ENCODE results near the gene LPAR3.

Gene LPAR3

DNA sequence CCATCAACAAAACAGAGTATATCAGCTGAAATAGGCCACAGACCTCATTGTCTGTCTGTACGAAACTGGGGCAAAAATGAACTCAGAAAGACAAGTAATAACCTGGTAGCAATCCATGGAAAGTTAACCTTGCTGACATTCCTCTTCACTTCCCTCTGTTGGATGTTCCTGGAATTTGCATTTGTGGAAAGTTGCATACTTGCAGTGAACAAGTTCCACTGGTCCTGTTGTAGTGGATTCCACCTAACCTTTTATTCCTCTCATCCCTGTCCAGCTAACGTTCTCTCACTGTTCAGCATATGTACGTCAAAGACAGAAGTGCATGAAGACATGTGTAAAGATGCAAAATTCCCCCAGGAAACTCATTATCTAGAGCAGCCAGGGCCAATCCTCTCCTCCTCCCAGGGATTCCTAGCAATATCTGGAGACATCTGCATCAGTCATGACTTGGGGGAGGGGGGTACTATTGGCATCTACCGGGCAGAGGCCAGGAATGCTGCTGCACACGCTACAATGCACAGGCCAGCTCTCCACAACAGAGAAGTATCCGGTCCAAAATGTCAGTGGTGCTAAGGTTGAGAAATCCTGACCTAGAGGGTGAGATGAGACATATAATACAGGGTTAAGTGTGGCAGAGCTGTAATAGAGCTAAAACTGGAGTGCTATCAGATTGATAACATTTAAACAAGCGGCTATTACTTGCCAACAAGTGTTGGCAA lies 8.2 kb downstream of the LPAR3 start:
- no peak overlapping the region for H2BK15ac ChIP-seq (replicated peaks; ENCODE audit: low read depth)
- no peak overlapping the region for H3K4ac ChIP-seq (ENCODE audit: low read depth, low read length)
- no peak overlapping the region for H3K4me2 ChIP-seq (ENCODE audit: low read length)
- no peak overlapping the region for H3K4me3 ChIP-seq (ENCODE audit: low read length)
- H3K18ac ChIP-seq (ENCODE audit: low read length): no peak overlapping the region
- H2BK5ac ChIP-seq (ENCODE audit: low read length): no peak overlapping the region
- no peak overlapping the region for H2AK5ac ChIP-seq (ENCODE audit: low read length)
- no peak overlapping the region for H3K27ac ChIP-seq (ENCODE audit: low read depth, low read length)
- no peak for DNase-seq
- H3K79me1 ChIP-seq (ENCODE audit: low read length): no peaks in the 10 kb centered on the region
- H3K9ac ChIP-seq (ENCODE audit: low read length): no peak overlapping the region
- no peak overlapping the region for H4K5ac ChIP-seq (ENCODE audit: low read length)
- H3K27me3 ChIP-seq (ENCODE audit: insufficient read depth, low read length, poor library complexity): no peaks in the 10 kb centered on the region
- H3K79me2 ChIP-seq (ENCODE audit: control insufficient read depth, insufficient read depth, low read length): no peaks in the 10 kb centered on the region
- no peaks in the 10 kb centered on the region for H3K36me3 ChIP-seq (ENCODE audit: control insufficient read depth, insufficient read depth, low read length)
- WGBS (ENCODE audit: extremely low coverage, insufficient coverage, low lambda C conversion rate): no CpG with 5 or more reads among the region's 7 CpGs
- no peak overlapping the region for H3K23ac ChIP-seq (ENCODE audit: low read length)
- no peak overlapping the region for H2BK120ac ChIP-seq (ENCODE audit: low read depth, low read length)
- no peak overlapping the region for H4K8ac ChIP-seq (ENCODE audit: low read depth, low read length)
- H3K4me1 ChIP-seq (ENCODE audit: control insufficient read depth, low read depth, low read length): no peaks in the 10 kb centered on the region
- H3K56ac ChIP-seq (ENCODE audit: low read length): no peak overlapping the region

DNA sequence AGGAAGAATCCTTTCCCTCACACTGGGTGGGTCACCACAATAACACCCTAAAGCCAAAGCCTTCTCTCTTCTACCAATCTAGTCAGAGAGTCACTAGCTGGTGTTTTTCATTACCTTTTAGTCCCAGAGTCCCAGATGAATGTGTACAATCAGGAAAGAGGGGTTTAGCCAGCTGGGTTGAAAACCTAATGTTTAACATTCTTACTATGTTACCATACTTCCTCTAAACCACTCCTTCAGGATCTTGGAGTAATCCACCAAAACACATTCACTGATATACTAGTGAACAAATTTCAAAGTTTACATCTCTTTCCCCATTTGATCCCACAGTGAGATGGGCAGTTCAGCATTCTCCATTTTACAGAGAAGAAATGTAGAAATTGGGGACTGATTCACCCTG lies 9.7 kb downstream of the LPAR3 start:
- Histone ChIP-seq H2BK120ac (ENCODE audit: low read depth, low read length) (no peak overlapping the region), H3K56ac (ENCODE audit: low read length) (no peak overlapping the region), H3K9ac (ENCODE audit: low read length) (no peak overlapping the region), H3K18ac (ENCODE audit: low read length) (no peak overlapping the region), H2BK5ac (ENCODE audit: low read length) (no peak overlapping the region), H3K4me1 (ENCODE audit: control insufficient read depth, low read depth, low read length) (no peaks in the 10 kb centered on the region), H3K4me2 (ENCODE audit: low read length) (no peak overlapping the region), H3K27me3 (ENCODE audit: insufficient read depth, low read length, poor library complexity) (no peaks in the 10 kb centered on the region), H3K4ac (ENCODE audit: low read depth, low read length) (no peak overlapping the region), H2BK15ac (replicated peaks; ENCODE audit: low read depth) (no peak overlapping the region), H3K23ac (ENCODE audit: low read length) (no peak overlapping the region), H3K36me3 (ENCODE audit: control insufficient read depth, insufficient read depth, low read length) (no peaks in the 10 kb centered on the region), H4K8ac (ENCODE audit: low read depth, low read length) (no peak overlapping the region), H4K5ac (ENCODE audit: low read length) (no peak overlapping the region), H3K4me3 (ENCODE audit: low read length) (no peak overlapping the region), H3K27ac (ENCODE audit: low read depth, low read length) (no peak overlapping the region), H3K79me1 (ENCODE audit: low read length) (no peaks in the 10 kb centered on the region), H3K79me2 (ENCODE audit: control insufficient read depth, insufficient read depth, low read length) (no peaks in the 10 kb centered on the region), H2AK5ac (ENCODE audit: low read length) (no peak overlapping the region)
- no peak for DNase-seq

DNA sequence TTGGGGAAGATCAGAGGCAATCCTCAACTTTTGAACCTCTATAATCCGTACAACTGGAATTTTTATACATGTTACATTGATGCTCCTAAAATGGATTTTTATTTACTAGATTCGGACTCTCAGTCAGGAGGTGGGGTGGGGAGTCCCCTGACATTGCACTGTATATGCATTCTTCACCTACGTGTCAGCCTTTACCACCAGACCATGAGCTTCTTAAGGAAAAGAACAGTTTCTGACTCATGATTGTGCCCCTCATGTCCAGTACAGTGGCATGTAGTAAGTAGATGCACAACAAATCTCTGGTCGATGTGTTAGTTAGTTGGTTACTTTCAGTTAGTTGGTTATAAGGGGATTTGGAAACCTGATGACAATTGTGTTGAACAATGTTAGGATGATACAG lies 15.4 kb downstream of the LPAR3 start:
- Histone ChIP-seq H3K79me2 (ENCODE audit: control insufficient read depth, insufficient read depth, low read length) (no peaks in the 10 kb centered on the region), H4K8ac (ENCODE audit: low read depth, low read length) (no peak overlapping the region), H3K9ac (ENCODE audit: low read length) (no peak overlapping the region), H3K27me3 (ENCODE audit: insufficient read depth, low read length, poor library complexity) (no peaks in the 10 kb centered on the region), H3K4me2 (ENCODE audit: low read length) (no peak overlapping the region), H3K23ac (ENCODE audit: low read length) (no peak overlapping the region), H3K36me3 (ENCODE audit: control insufficient read depth, insufficient read depth, low read length) (no peaks in the 10 kb centered on the region), H2BK15ac (replicated peaks; ENCODE audit: low read depth) (no peak overlapping the region), H2AK5ac (ENCODE audit: low read length) (no peak overlapping the region), H4K5ac (ENCODE audit: low read length) (no peak overlapping the region), H3K4me3 (ENCODE audit: low read length) (no peak overlapping the region), H2BK5ac (ENCODE audit: low read length) (no peak overlapping the region), H3K27ac (ENCODE audit: low read depth, low read length) (no peak overlapping the region), H2BK120ac (ENCODE audit: low read depth, low read length) (no peak overlapping the region), H3K18ac (ENCODE audit: low read length) (no peak overlapping the region), H3K4me1 (ENCODE audit: control insufficient read depth, low read depth, low read length) (no peaks in the 10 kb centered on the region), H3K56ac (ENCODE audit: low read length) (no peak overlapping the region), H3K4ac (ENCODE audit: low read depth, low read length) (no peak overlapping the region), H3K79me1 (ENCODE audit: low read length) (no peaks in the 10 kb centered on the region)
- WGBS (ENCODE audit: extremely low coverage, insufficient coverage, low lambda C conversion rate): no CpG with 5 or more reads among the region's 4 CpGs
- no peak for DNase-seq

DNA sequence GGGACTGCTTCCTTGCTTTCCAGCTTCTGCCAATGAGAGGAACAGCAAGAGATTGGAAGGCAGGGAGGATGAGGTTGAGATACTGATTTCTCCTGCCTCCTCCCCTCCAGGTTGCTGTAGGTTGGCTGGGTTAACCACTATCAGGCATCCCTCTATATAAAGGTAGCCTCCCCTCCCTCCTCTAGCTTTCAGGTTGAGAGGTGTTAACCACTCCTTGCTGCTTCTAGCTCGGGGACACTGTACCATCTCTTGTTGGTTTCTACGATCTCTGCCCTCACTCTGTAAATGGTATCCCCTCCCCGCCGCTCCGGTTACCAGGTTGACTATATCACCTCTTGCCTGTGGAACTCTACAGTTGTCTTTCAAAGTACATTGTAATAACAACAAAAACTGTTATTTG lies 16.7 kb downstream of the LPAR3 start:
- H4K8ac ChIP-seq (ENCODE audit: low read depth, low read length): no peak overlapping the region
- H3K27me3 ChIP-seq (ENCODE audit: insufficient read depth, low read length, poor library complexity): no peaks in the 10 kb centered on the region
- no peak overlapping the region for H2BK120ac ChIP-seq (ENCODE audit: low read depth, low read length)
- no peak overlapping the region for H3K56ac ChIP-seq (ENCODE audit: low read length)
- no peaks in the 10 kb centered on the region for H3K79me2 ChIP-seq (ENCODE audit: control insufficient read depth, insufficient read depth, low read length)
- no peak overlapping the region for H3K18ac ChIP-seq (ENCODE audit: low read length)
- no peaks in the 10 kb centered on the region for H3K36me3 ChIP-seq (ENCODE audit: control insufficient read depth, insufficient read depth, low read length)
- no peak overlapping the region for H3K23ac ChIP-seq (ENCODE audit: low read length)
- no peak overlapping the region for H3K4me3 ChIP-seq (ENCODE audit: low read length)
- H3K4ac ChIP-seq (ENCODE audit: low read depth, low read length): no peak overlapping the region
- no peak overlapping the region for H3K9ac ChIP-seq (ENCODE audit: low read length)
- no peak overlapping the region for H3K4me2 ChIP-seq (ENCODE audit: low read length)
- H3K27ac ChIP-seq (ENCODE audit: low read depth, low read length): no peak overlapping the region
- H3K79me1 ChIP-seq (ENCODE audit: low read length): no peaks in the 10 kb centered on the region
- no peak overlapping the region for H4K5ac ChIP-seq (ENCODE audit: low read length)
- no peak overlapping the region for H2AK5ac ChIP-seq (ENCODE audit: low read length)
- no peaks in the 10 kb centered on the region for H3K4me1 ChIP-seq (ENCODE audit: control insufficient read depth, low read depth, low read length)
- no peak overlapping the region for H2BK15ac ChIP-seq (replicated peaks; ENCODE audit: low read depth)
- no CpG with 5 or more reads among the region's 5 CpGs for WGBS (ENCODE audit: extremely low coverage, insufficient coverage, low lambda C conversion rate)
- DNase-seq: no peak
- H2BK5ac ChIP-seq (ENCODE audit: low read length): no peak overlapping the region

DNA sequence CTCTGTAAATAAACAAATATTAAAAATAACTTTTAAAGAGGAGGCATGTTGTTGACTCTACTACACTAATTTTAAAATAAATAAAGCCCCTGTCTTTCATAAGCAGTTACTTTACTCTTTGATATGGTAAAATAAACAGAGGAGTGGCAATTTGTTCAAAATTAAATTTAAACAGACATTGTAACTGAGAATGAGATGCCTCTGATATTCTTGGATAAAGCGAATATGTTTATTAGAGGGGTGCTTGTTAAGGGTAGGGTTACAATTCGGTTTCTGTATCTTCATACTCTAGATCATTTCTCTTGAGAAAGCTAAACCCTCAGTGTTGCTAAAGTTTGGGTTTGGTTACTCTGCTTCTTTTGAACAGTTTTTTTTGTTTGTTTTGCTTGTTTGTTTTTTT lies 19.6 kb downstream of the LPAR3 start:
- Histone ChIP-seq H3K56ac (ENCODE audit: low read length) (no peak overlapping the region), H3K27me3 (ENCODE audit: insufficient read depth, low read length, poor library complexity) (no peaks in the 10 kb centered on the region), H2BK15ac (replicated peaks; ENCODE audit: low read depth) (no peak overlapping the region), H3K4me3 (ENCODE audit: low read length) (no peak overlapping the region), H3K27ac (ENCODE audit: low read depth, low read length) (no peak overlapping the region), H2AK5ac (ENCODE audit: low read length) (no peak overlapping the region), H3K4me2 (ENCODE audit: low read length) (no peak overlapping the region), H3K23ac (ENCODE audit: low read length) (no peak overlapping the region), H3K79me1 (ENCODE audit: low read length) (no peaks in the 10 kb centered on the region), H3K9ac (ENCODE audit: low read length) (no peak overlapping the region), H2BK5ac (ENCODE audit: low read length) (no peak overlapping the region), H4K8ac (ENCODE audit: low read depth, low read length) (no peak overlapping the region), H2BK120ac (ENCODE audit: low read depth, low read length) (no peak overlapping the region), H3K79me2 (ENCODE audit: control insufficient read depth, insufficient read depth, low read length) (no peaks in the 10 kb centered on the region), H3K36me3 (ENCODE audit: control insufficient read depth, insufficient read depth, low read length) (no peaks in the 10 kb centered on the region), H3K18ac (ENCODE audit: low read length) (no peak overlapping the region), H3K4me1 (ENCODE audit: control insufficient read depth, low read depth, low read length) (no peaks in the 10 kb centered on the region), H4K5ac (ENCODE audit: low read length) (no peak overlapping the region), H3K4ac (ENCODE audit: low read depth, low read length) (no peak overlapping the region)
- no peak for DNase-seq
- no CpG with 5 or more reads among the region's 2 CpGs for WGBS (ENCODE audit: extremely low coverage, insufficient coverage, low lambda C conversion rate)

DNA sequence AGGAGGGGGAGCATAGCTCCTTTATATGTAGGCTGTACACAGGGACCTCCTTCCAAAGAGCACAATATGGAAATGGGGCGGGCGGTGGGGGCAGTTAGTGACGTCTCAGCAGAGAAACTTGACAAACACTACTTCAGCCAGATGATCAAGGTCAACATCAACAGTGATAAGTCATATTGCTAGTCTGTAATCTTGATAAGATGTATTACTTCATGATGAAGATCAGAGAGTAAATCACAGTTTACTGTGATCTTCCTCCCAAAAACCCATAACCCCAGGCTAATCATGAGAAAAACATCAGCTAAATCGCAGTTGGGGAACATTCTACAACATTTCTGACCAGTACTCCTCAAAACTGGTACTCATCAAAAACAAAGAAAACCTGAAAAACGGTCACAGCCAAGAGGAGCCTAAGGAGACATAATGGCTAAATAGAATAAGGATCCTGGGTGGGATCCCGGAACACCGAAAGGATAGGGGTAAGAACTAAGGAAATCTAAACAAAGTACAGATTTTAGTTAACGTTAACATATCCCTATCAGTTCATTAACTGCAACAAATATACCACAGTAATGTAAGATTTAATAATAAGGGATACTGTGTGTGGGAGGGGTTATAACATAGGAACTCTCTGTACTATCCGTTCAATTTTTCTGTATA lies 20.2 kb downstream of the LPAR3 start:
- Histone ChIP-seq H3K4ac (ENCODE audit: low read depth, low read length) (no peak overlapping the region), H3K18ac (ENCODE audit: low read length) (no peak overlapping the region), H3K27ac (ENCODE audit: low read depth, low read length) (no peak overlapping the region), H3K27me3 (ENCODE audit: insufficient read depth, low read length, poor library complexity) (no peaks in the 10 kb centered on the region), H3K9ac (ENCODE audit: low read length) (no peak overlapping the region), H3K4me1 (ENCODE audit: control insufficient read depth, low read depth, low read length) (no peaks in the 10 kb centered on the region), H2AK5ac (ENCODE audit: low read length) (no peak overlapping the region), H2BK5ac (ENCODE audit: low read length) (no peak overlapping the region), H3K4me3 (ENCODE audit: low read length) (no peak overlapping the region), H3K36me3 (ENCODE audit: control insufficient read depth, insufficient read depth, low read length) (no peaks in the 10 kb centered on the region), H4K8ac (ENCODE audit: low read depth, low read length) (no peak overlapping the region), H2BK15ac (replicated peaks; ENCODE audit: low read depth) (no peak overlapping the region), H4K5ac (ENCODE audit: low read length) (no peak overlapping the region), H3K79me2 (ENCODE audit: control insufficient read depth, insufficient read depth, low read length) (no peaks in the 10 kb centered on the region), H3K23ac (ENCODE audit: low read length) (no peak overlapping the region), H2BK120ac (ENCODE audit: low read depth, low read length) (no peak overlapping the region), H3K4me2 (ENCODE audit: low read length) (no peak overlapping the region), H3K79me1 (ENCODE audit: low read length) (no peaks in the 10 kb centered on the region), H3K56ac (ENCODE audit: low read length) (no peak overlapping the region)
- no peak for DNase-seq
- WGBS (ENCODE audit: extremely low coverage, insufficient coverage, low lambda C conversion rate): no CpG with 5 or more reads among the region's 9 CpGs
